Transverse colon (tissue), 4 donors: ENCODE data around the gene HELZ.

Experiments
- CTCF ChIP-seq, 5 experiments: fragments of 200-600 bp in 3 of 5; fragments of 450-650 bp in 2 of 5; sonication (generic) in 3 of 5; IDR thresholded peaks; 1 replicate in 2 of 5; 2 replicates in 3 of 5; pipeline ENCODE4 v1.5.1; 2016 to 2017; ENCODE audit warnings: antibody characterized with exemption in 5 of 5, inconsistent platforms in 3 of 5, mild to moderate bottlenecking in 2 of 5, moderate library complexity in 1 of 5
- POLR2AphosphoS5 ChIP-seq, 3 donors: sonication (generic); formaldehyde crosslinking; IDR thresholded peaks; one replicate each; pipeline ENCODE4 v1.6.1; 2016; ENCODE audit warnings: antibody characterized with exemption in 3 of 3

GRCh38 chr17:67186782-67187181 is 58.2 kb downstream of the HELZ start:
- TF ChIP-seq CTCF (IDR thresholded peaks at IDR 0.05) (no peak), POLR2AphosphoS5 (IDR thresholded peaks at IDR 0.05) (no peak)
